SJSA1 (cell line): Measurements from ENCODE around the gene NOL7. TPM values are rescaled to one million over a fixed set of nuclear protein-coding genes. Genes with fewer than 3 reads are reported as not detected.
A peak's percentile ranks its signal among the peaks of the same experiment; 100 is the strongest.

Experiments used
- DNase-seq, 2 experiments: peaks; one replicate each; pipeline ENCODE4 v3.0.0-alpha.2; 2015 to 2020; ENCODE audit warnings: low spot score in 2 of 2, low read depth in 1 of 2
- H3K27ac ChIP-seq: fragments of 250-450 bp; sonication (Bioruptor Pico); 2 replicates; pipeline ENCODE4 v1.5.1; 2020; ENCODE audit warnings: mild to moderate bottlenecking, moderate library complexity
- H3K27me3 ChIP-seq: fragments of 250-450 bp; sonication (Bioruptor Pico); replicated peaks from 2 replicates; pipeline ENCODE4 v1.5.1; 2020; ENCODE audit warnings: mild to moderate bottlenecking, moderate library complexity
- H3K36me3 ChIP-seq: fragments of 250-450 bp; sonication (Bioruptor Pico); 2 replicates; pipeline ENCODE4 v1.5.1; 2020; ENCODE audit warnings: mild to moderate bottlenecking
- H3K4me1 ChIP-seq: fragments of 250-450 bp; sonication (Bioruptor Pico); replicated peaks from 2 replicates; pipeline ENCODE4 v1.6.1; 2021; ENCODE audit warnings: mild to moderate bottlenecking
- H3K4me3 ChIP-seq: fragments of 250-450 bp; sonication (Bioruptor Pico); 2 replicates; pipeline ENCODE4 v1.5.1; 2020; ENCODE audit warnings: mild to moderate bottlenecking
- H3K9me3 ChIP-seq: fragments of 250-450 bp; sonication (Bioruptor Pico); replicated peaks from 2 replicates; pipeline ENCODE4 v1.5.1; 2020; ENCODE audit warnings: mild to moderate bottlenecking
- total RNA-seq: library from RNA; depleted of rRNA; stranded (reverse); fragments of >200 nt; shearing (Covaris generic); gene quantifications from 2 replicates; pipeline ENCODE4 v1.2.3, GENCODE V29; 2014; rRNA removed

The NOL7 gene
- 168 and 354 TPM in 2 replicates for total RNA-seq

DNA sequence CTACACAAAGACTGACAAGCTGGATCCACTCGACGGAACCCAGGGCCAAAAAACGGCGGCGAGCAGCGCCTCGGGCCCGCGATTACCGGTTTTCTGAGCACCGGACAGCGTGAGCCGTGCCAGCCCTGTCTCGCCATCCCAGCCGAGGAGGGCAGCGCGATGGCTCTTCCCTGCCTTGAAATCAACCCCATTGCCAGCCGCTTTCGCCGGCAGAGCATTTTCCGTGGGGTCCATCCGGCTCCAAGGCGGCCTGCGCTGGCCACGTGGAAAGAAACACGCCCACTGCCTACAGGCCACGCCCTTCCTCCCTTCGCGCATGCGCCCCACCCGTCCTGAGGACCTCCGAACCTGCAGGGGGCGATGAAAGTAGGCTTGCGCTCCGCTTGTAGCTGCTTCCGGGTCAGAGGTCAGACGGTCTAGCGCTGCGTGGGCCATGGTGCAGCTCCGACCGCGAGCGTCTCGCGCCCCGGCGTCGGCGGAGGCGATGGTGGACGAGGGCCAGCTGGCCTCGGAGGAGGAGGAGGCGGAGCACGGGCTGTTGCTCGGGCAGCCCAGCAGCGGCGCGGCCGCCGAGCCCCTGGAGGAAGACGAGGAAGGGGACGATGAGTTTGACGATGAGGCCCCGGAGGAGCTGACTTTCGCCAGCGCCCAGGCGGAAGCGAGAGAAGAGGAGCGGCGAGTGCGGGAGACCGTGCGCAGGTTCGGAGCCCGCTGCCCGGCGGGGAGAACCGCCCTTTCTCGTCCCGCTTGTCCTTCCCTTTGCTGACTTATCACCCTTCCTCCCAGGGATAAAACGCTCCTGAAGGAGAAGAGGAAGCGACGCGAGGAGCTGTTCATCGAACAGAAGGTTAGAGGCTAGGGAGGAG, at the start of gene NOL7:
NOL7 (plus strand) TSS at position 410 of the 866 bp plus-strand sequence; CDS start at position 434, 24 bp downstream.
- Histone ChIP-seq H3K4me1 (peaks cover 17% of the 10 kb centered on the region), H3K27me3 (no peaks in the 10 kb centered on the region), H3K9me3 (no peaks in the 10 kb centered on the region), H3K36me3 (peaks cover 40% of the 10 kb centered on the region), H3K27ac (peak within 1 kb of the TSS; percentile 74), H3K4me3 (peak within 1 kb of the TSS; percentile 82)
- DNase-seq, result peak; percentile 97 to 98

GRCh38 chr6:13565921-13566320, 49.2 kb upstream of the NOL7 start:
- DNase-seq, result no peak
- H3K27ac ChIP-seq, result no peak overlapping the region
- no peaks in the 10 kb centered on the region for H3K4me1 ChIP-seq
- no peak overlapping the region for H3K4me3 ChIP-seq
- H3K27me3 ChIP-seq, result 0 out of 2 replicates have a peak, but pooled peaks cover 5% of the 10 kb centered on the region
- no peaks in the 10 kb centered on the region for H3K9me3 ChIP-seq
- H3K36me3 ChIP-seq, result no peaks in the 10 kb centered on the region

- H3K4me3 ChIP-seq, result no peak overlapping the region
- H3K27me3 ChIP-seq, result 0 out of 2 replicates have a peak, but pooled peaks cover 5% of the 10 kb centered on the region
- no peak for DNase-seq
- no peaks in the 10 kb centered on the region for H3K9me3 ChIP-seq
- H3K27ac ChIP-seq, result no peak overlapping the region
- no peaks in the 10 kb centered on the region for H3K4me1 ChIP-seq
- no peaks in the 10 kb centered on the region for H3K36me3 ChIP-seq
Measured at GRCh38 chr6:13566500-13566899, 48.6 kb upstream of the NOL7 start.

- Histone ChIP-seq H3K27me3 (0 out of 2 replicates have a peak, but pooled peaks cover 5% of the 10 kb centered on the region), H3K27ac (no peak overlapping the region), H3K36me3 (no peaks in the 10 kb centered on the region), H3K4me1 (peaks cover 5% of the 10 kb centered on the region; the same call in 1 of the 2 replicates), H3K4me3 (no peak overlapping the region), H3K9me3 (no peaks in the 10 kb centered on the region)
- no peak for DNase-seq
Measured at GRCh38 chr6:13568970-13569369, 46.2 kb upstream of the NOL7 start.

GRCh38 chr6:13572240-13572639, 42.9 kb upstream of the NOL7 start:
- H3K4me1 ChIP-seq, result peaks cover 5% of the 10 kb centered on the region
- no peaks in the 10 kb centered on the region for H3K9me3 ChIP-seq
- DNase-seq, result no peak
- no peak overlapping the region for H3K4me3 ChIP-seq
- no peaks in the 10 kb centered on the region for H3K36me3 ChIP-seq
- 0 out of 2 replicates have a peak, but pooled peaks cover 5% of the 10 kb centered on the region for H3K27me3 ChIP-seq
- no peak overlapping the region for H3K27ac ChIP-seq

GRCh38 chr6:13572951-13573654, 42.0 kb upstream of the NOL7 start:
- Histone ChIP-seq H3K4me1 (peaks cover 5% of the 10 kb centered on the region), H3K27ac (no peak overlapping the region), H3K9me3 (no peaks in the 10 kb centered on the region), H3K36me3 (no peaks in the 10 kb centered on the region), H3K27me3 (no peaks in the 10 kb centered on the region), H3K4me3 (peak overlapping the region; percentile 85)
- DNase-seq, result no peak

- Histone ChIP-seq H3K9me3 (no peaks in the 10 kb centered on the region), H3K36me3 (no peaks in the 10 kb centered on the region), H3K4me1 (peaks cover 5% of the 10 kb centered on the region), H3K4me3 (peak overlapping the region; percentile 85), H3K27me3 (no peaks in the 10 kb centered on the region), H3K27ac (no peak overlapping the region; the same call in 1 of the 2 replicates)
- DNase-seq, result peak in 1 of 2 experiments; percentile 5
Measured at GRCh38 chr6:13573669-13574110, 41.4 kb upstream of the NOL7 start.

DNA sequence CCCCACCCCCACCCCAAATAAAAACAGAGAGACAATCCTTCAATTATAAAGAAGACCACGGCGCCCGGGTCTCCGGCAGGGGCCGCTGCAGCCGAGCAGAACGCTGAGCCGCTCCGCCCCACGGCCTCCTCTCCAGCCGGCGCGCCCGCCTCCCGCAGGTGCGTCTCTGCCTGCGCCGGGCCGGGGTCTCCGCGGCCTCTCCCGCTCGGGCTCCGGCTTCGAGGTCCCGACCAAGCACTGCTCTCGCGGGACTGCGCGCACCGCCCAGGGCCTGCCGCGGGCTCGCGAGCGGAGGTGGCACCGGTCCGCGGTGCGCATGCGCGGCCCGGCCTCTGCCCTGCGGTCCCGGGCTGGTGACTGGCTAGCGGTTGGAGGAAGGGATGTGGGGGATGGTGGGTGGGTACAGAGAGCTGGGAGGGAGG, 41.0 kb upstream of the NOL7 start:
- Histone ChIP-seq H3K27me3 (no peaks in the 10 kb centered on the region), H3K9me3 (no peaks in the 10 kb centered on the region), H3K36me3 (no peaks in the 10 kb centered on the region), H3K27ac (peak overlapping the region; percentile 69), H3K4me3 (peak overlapping the region; percentile 85), H3K4me1 (peaks cover 5% of the 10 kb centered on the region)
- DNase-seq, result peak; percentile 91 to 92

DNA sequence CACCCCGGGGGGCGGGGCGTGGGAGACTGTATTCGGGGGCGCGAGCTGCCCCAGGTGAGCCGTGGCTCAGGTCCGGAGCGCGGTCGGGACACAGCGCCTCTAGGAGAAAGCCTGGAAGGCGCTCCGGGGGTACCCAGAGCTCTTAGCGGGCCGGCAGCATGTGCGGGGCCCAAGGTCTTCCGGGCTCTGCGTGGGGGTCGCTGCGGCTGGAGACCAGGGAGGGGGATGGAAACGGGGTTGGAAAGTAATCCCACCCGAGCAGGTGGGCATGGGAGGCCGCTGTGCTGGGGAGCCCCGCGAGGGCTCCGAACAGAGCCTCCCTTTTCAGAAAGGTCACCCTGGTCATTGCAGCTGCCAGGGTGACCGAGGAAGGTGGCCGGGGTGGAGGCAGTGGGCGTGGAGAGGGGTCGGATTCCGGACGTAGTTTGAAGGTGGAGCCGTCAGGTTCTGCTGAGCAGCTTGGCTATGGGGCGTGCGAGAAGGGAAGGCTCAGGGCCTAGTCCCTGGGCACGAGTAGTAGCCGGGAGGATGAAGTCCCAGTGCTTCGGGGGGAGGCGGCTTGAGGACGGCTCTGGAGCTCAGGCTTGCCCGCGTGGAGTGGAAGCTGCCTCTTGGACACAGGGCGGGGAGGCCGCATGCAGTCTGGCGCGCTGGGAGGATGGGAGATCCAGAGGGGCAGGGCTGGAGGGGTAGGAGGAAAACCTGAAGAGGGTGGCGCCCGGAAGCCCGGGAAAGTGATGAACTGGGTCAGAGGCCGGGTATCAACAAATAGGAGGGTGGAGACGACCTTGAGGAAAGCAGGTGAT, 40.4 kb upstream of the NOL7 start, which contains the start of gene SIRT5:
SIRT5 (plus strand) TSS at position 31 of the 806 bp plus-strand sequence. CDS start 9,510 bp downstream, outside the sequence.
- Histone ChIP-seq H3K27ac (peak within 1 kb of the TSS; percentile 69), H3K36me3 (no peaks in the 10 kb centered on the region)
- DNase-seq, result peak; percentile 83 to 86

GRCh38 chr6:13575377-13575775, 39.8 kb upstream of the NOL7 start:
- DNase-seq, result no peak
- no peak overlapping the region for H3K27ac ChIP-seq
- H3K27me3 ChIP-seq, result no peaks in the 10 kb centered on the region
- peaks cover 5% of the 10 kb centered on the region for H3K4me1 ChIP-seq
- H3K36me3 ChIP-seq, result no peaks in the 10 kb centered on the region
- H3K4me3 ChIP-seq, result peak overlapping the region; percentile 85
- H3K9me3 ChIP-seq, result no peaks in the 10 kb centered on the region

More for the DNA sequence above, 40.4 kb upstream of the NOL7 start, which contains the start of gene SIRT5:
- Histone ChIP-seq H3K4me1 (peaks cover 5% of the 10 kb centered on the region), H3K9me3 (no peaks in the 10 kb centered on the region), H3K4me3 (peak within 1 kb of the TSS; percentile 85), H3K27me3 (no peaks in the 10 kb centered on the region)

DNA sequence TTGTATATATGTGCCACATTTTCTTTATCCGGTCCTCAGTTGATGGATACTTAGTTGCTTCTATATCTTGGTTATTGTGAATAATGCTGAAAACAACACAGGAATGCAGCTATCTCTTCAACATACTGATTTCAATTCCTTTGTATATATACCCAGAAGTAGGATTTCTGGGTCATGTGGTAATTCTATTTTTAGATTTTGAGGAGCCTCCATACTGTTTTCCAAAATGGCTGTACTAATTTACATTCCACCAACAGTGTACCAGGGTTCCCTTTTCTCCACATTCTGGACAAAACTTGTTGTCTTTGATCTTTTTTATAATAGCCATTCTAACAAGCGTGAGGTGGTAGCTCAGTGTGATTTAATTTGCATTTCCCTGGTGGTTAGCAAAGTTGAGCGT, 39.1 kb upstream of the NOL7 start:
- no peak overlapping the region for H3K4me3 ChIP-seq
- no peak overlapping the region for H3K27ac ChIP-seq
- no peaks in the 10 kb centered on the region for H3K27me3 ChIP-seq
- no peaks in the 10 kb centered on the region for H3K9me3 ChIP-seq
- no peak for DNase-seq
- H3K4me1 ChIP-seq, result peaks cover 5% of the 10 kb centered on the region
- no peaks in the 10 kb centered on the region for H3K36me3 ChIP-seq

- H3K4me3 ChIP-seq, result no peak overlapping the region
- no peak for DNase-seq
- H3K9me3 ChIP-seq, result no peaks in the 10 kb centered on the region
- peaks cover 5% of the 10 kb centered on the region for H3K4me1 ChIP-seq
- H3K27ac ChIP-seq, result no peak overlapping the region
- no peaks in the 10 kb centered on the region for H3K36me3 ChIP-seq
- no peaks in the 10 kb centered on the region for H3K27me3 ChIP-seq
Measured at GRCh38 chr6:13577926-13578325, 37.2 kb upstream of the NOL7 start.

DNA sequence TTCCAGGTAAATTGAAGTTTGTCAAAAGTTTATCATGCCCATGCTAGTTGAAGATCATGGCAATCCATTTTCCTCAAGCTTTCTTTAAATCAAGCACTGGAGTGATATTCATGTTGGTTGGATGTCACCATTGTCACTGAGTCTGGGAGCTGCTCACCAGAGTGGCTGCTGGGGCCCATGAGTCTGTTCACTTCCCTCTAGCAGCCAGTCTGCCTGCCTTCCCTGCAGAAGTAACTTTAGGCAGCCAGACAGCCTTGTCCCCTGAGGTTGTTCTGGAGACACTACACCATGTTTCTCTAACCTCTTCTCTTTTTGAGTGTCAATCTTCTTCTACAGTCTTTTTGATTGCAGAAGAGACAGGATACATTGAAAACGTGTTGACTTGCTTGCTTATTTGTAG, 35.2 kb upstream of the NOL7 start:
- DNase-seq, result no peak
- Histone ChIP-seq H3K9me3 (no peaks in the 10 kb centered on the region), H3K27ac (no peak overlapping the region), H3K4me1 (no peaks in the 10 kb centered on the region; the same call in 1 of the 2 replicates), H3K36me3 (no peaks in the 10 kb centered on the region), H3K27me3 (no peaks in the 10 kb centered on the region), H3K4me3 (no peak overlapping the region)
